Measurements from ENCODE around the gene CCDC186. TPM values are rescaled to one million over a fixed set of nuclear protein-coding genes. Genes with fewer than 3 reads are reported as not detected.

Gene CCDC186
- total and polyA plus RNA-seq, 2 of the 13 experiments (the other 11 are each of a cell fraction or from before 2014, with no cell fraction given) = 4.2 to 11.8 TPM

DNA sequence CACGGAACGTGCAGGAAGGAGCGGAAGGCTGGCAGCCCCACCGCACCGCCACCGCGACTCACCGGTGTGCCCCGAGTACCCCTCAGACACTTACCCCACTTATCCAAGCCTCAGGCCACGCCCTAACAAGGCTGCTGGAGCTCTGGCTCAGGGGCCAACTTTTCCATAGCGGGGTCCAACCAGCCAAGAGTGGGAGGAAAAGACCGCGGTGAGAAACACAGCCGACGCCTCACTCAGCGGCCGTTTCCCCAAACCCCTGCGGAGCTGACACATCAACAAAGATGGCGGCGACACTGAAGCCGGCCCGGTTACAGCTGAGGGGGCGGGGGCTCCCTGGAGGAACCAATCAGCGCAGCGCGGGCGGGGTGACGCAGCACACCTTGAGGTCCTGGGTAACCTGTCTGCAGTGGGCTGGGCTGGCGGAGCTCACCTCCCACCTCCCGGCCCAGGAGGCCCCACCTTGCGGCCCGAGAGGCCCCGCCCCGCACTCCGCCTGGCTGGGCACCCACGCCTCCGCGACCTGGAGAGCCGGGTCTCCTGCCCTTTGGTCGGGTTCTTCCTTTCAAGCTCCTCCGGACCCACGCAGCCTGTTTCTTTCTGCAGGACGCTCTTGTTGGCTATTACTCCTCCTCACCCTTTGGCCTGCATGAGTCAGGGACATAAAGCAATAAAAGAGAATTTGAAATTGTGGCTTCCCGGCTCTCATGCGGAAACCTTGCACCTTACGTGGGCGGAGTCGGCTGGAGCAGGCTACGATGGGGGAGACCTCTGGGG lies at the start of gene CCDC186 (continued):
- TF ChIP-seq, protein P1, sequence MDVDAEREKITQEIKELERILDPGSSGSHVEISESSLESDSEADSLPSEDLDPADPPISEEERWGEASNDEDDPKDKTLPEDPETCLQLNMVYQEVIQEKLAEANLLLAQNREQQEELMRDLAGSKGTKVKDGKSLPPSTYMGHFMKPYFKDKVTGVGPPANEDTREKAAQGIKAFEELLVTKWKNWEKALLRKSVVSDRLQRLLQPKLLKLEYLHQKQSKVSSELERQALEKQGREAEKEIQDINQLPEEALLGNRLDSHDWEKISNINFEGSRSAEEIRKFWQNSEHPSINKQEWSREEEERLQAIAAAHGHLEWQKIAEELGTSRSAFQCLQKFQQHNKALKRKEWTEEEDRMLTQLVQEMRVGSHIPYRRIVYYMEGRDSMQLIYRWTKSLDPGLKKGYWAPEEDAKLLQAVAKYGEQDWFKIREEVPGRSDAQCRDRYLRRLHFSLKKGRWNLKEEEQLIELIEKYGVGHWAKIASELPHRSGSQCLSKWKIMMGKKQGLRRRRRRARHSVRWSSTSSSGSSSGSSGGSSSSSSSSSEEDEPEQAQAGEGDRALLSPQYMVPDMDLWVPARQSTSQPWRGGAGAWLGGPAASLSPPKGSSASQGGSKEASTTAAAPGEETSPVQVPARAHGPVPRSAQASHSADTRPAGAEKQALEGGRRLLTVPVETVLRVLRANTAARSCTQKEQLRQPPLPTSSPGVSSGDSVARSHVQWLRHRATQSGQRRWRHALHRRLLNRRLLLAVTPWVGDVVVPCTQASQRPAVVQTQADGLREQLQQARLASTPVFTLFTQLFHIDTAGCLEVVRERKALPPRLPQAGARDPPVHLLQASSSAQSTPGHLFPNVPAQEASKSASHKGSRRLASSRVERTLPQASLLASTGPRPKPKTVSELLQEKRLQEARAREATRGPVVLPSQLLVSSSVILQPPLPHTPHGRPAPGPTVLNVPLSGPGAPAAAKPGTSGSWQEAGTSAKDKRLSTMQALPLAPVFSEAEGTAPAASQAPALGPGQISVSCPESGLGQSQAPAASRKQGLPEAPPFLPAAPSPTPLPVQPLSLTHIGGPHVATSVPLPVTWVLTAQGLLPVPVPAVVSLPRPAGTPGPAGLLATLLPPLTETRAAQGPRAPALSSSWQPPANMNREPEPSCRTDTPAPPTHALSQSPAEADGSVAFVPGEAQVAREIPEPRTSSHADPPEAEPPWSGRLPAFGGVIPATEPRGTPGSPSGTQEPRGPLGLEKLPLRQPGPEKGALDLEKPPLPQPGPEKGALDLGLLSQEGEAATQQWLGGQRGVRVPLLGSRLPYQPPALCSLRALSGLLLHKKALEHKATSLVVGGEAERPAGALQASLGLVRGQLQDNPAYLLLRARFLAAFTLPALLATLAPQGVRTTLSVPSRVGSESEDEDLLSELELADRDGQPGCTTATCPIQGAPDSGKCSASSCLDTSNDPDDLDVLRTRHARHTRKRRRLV (CRISPR knock-in tag; IDR thresholded peaks at IDR 0.05) = no peak
- peak; percentile 91 for TF ChIP-seq SAP130 (CRISPR knock-in tag; IDR thresholded peaks at IDR 0.05; ENCODE audit: low read depth)
- TF ChIP-seq, protein P2, sequence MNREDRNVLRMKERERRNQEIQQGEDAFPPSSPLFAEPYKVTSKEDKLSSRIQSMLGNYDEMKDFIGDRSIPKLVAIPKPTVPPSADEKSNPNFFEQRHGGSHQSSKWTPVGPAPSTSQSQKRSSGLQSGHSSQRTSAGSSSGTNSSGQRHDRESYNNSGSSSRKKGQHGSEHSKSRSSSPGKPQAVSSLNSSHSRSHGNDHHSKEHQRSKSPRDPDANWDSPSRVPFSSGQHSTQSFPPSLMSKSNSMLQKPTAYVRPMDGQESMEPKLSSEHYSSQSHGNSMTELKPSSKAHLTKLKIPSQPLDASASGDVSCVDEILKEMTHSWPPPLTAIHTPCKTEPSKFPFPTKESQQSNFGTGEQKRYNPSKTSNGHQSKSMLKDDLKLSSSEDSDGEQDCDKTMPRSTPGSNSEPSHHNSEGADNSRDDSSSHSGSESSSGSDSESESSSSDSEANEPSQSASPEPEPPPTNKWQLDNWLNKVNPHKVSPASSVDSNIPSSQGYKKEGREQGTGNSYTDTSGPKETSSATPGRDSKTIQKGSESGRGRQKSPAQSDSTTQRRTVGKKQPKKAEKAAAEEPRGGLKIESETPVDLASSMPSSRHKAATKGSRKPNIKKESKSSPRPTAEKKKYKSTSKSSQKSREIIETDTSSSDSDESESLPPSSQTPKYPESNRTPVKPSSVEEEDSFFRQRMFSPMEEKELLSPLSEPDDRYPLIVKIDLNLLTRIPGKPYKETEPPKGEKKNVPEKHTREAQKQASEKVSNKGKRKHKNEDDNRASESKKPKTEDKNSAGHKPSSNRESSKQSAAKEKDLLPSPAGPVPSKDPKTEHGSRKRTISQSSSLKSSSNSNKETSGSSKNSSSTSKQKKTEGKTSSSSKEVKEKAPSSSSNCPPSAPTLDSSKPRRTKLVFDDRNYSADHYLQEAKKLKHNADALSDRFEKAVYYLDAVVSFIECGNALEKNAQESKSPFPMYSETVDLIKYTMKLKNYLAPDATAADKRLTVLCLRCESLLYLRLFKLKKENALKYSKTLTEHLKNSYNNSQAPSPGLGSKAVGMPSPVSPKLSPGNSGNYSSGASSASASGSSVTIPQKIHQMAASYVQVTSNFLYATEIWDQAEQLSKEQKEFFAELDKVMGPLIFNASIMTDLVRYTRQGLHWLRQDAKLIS (CRISPR knock-in tag; IDR thresholded peaks at IDR 0.05) = no peak
- TF ChIP-seq ZNF546 (CRISPR knock-in tag; conservative IDR thresholded peaks at IDR 0.05) = no peak
- TF ChIP-seq KDM1A (CRISPR knock-in tag; IDR thresholded peaks at IDR 0.05) = no peak
- no peak for TF ChIP-seq SETDB1 (CRISPR knock-in tag; IDR thresholded peaks at IDR 0.05; ENCODE audit: borderline replicate concordance)
- peak; percentile 40 for TF ChIP-seq AGO2 (optimal IDR thresholded peaks at IDR 0.05; ENCODE audit: low read depth, low read length)
- no peak for TF ChIP-seq CENPT (CRISPR knock-in tag; IDR thresholded peaks at IDR 0.05; ENCODE audit: low read depth)
- TF ChIP-seq, protein P3, sequence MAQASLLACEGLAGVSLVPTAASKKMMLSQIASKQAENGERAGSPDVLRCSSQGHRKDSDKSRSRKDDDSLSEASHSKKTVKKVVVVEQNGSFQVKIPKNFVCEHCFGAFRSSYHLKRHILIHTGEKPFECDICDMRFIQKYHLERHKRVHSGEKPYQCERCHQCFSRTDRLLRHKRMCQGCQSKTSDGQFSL (CRISPR knock-in tag; IDR thresholded peaks at IDR 0.05) = no peak
- peak; percentile 62; the same call in 1 of the 2 replicates for TF ChIP-seq FOSL2 (CRISPR knock-in tag; IDR thresholded peaks at IDR 0.05)
- no peak for TF ChIP-seq TEAD2 (CRISPR knock-in tag; IDR thresholded peaks at IDR 0.05)
- TF ChIP-seq, protein P4, sequence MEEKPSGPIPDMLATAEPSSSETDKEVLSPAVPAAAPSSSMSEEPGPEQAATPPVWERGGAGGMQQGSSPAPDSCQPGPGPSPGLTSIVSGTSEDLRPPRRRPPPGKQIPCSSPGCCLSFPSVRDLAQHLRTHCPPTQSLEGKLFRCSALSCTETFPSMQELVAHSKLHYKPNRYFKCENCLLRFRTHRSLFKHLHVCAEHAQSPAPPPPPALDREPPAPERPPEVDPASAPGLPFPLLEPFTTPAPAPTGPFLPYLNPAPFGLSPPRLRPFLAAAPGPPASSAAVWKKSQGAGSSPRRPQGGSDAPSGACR (CRISPR knock-in tag; IDR thresholded peaks at IDR 0.05) = peak; percentile 83
- no peak for TF ChIP-seq SP140L (CRISPR knock-in tag; IDR thresholded peaks at IDR 0.05; ENCODE audit: borderline replicate concordance)
- TF ChIP-seq HOMEZ (CRISPR knock-in tag; IDR thresholded peaks at IDR 0.05; ENCODE audit: low read depth) = peak; percentile 60; the same call in 1 of the 2 replicates
- TF ChIP-seq, protein P5, sequence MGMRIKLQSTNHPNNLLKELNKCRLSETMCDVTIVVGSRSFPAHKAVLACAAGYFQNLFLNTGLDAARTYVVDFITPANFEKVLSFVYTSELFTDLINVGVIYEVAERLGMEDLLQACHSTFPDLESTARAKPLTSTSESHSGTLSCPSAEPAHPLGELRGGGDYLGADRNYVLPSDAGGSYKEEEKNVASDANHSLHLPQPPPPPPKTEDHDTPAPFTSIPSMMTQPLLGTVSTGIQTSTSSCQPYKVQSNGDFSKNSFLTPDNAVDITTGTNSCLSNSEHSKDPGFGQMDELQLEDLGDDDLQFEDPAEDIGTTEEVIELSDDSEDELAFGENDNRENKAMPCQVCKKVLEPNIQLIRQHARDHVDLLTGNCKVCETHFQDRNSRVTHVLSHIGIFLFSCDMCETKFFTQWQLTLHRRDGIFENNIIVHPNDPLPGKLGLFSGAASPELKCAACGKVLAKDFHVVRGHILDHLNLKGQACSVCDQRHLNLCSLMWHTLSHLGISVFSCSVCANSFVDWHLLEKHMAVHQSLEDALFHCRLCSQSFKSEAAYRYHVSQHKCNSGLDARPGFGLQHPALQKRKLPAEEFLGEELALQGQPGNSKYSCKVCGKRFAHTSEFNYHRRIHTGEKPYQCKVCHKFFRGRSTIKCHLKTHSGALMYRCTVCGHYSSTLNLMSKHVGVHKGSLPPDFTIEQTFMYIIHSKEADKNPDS (CRISPR knock-in tag; IDR thresholded peaks at IDR 0.05) = no peak

Measured in HepG2 (cell line).